Suprapubic skin (tissue), 3 donors: Measurements from ENCODE around the gene CRY1.

Experiments used
- CTCF ChIP-seq, 2 donors: fragments of 200-600 bp in 1 of 2; fragments of 450-650 bp in 1 of 2; sonication (generic) in 1 of 2; IDR thresholded peaks; one replicate each; pipeline ENCODE4 v1.5.1; 2016 to 2019; ENCODE audit warnings: antibody characterized with exemption in 2 of 2, mild to moderate bottlenecking in 1 of 2, moderate library complexity in 1 of 2
- POLR2AphosphoS5 ChIP-seq, 3 donors: sonication (generic); formaldehyde crosslinking; IDR thresholded peaks; one replicate each; pipeline ENCODE4 v1.6.1; 2017; ENCODE audit warnings: antibody characterized with exemption in 3 of 3

- no peak for TF ChIP-seq POLR2AphosphoS5 (IDR thresholded peaks at IDR 0.05)
- no peak for TF ChIP-seq CTCF (IDR thresholded peaks at IDR 0.05)
Observed at GRCh38 chr12:107139787-107140186, 46.4 kb upstream of the CRY1 start.
